Progenitor cell of endocrine pancreas (in vitro differentiated cells): Measurements from ENCODE around the gene COBL. TPM values are rescaled to one million over a fixed set of nuclear protein-coding genes. Genes with fewer than 3 reads are reported as not detected.

Experiments used
- DNase-seq: peaks from one replicate; pipeline ENCODE4 v3.0.0; 2021; ENCODE audit warnings: low spot score; ENCODE audit not compliant: unreplicated experiment
- H3K27ac Mint-ChIP-seq: 2 replicates; pipeline ENCODE4 v1.8.0; 2021; ENCODE audit warnings: mild to moderate bottlenecking, moderate library complexity, mixed read lengths
- H3K27me3 Mint-ChIP-seq: 2 replicates; pipeline ENCODE4 v1.8.0; 2021; ENCODE audit warnings: mixed read lengths
- H3K36me3 Mint-ChIP-seq: 2 replicates; pipeline ENCODE4 v1.8.0; 2022; ENCODE audit warnings: mixed read lengths; ENCODE audit not compliant: insufficient read depth
- H3K4me1 Mint-ChIP-seq: 2 replicates; pipeline ENCODE4 v1.8.0; 2021; ENCODE audit warnings: low read depth, mixed read lengths
- H3K4me3 Mint-ChIP-seq: 2 replicates; pipeline ENCODE4 v1.8.0; 2021; ENCODE audit warnings: low read depth, mild to moderate bottlenecking, moderate library complexity, mixed read lengths
- H3K9me3 Mint-ChIP-seq: 2 replicates; pipeline ENCODE4 v1.8.0; 2021; ENCODE audit warnings: low read depth, mixed read lengths
- CTCF ChIP-seq: fragments of 200-600 bp; sonication (generic); IDR thresholded peaks from one replicate; pipeline ENCODE4 v1.5.0; 2021; ENCODE audit warnings: antibody characterized with exemption, mild to moderate bottlenecking; ENCODE audit not compliant: unreplicated experiment
- total RNA-seq: library from RNA; stranded (reverse); gene quantifications from 2 replicates; pipeline ENCODE4 v1.2.1, GENCODE V29; 2021

The COBL gene
- total RNA-seq, 1 donor from 2014 or later: 21.3 TPM

- Mint-ChIP-seq H3K4me1 (peaks cover 15% of the 10 kb centered on the region), H3K27ac (no peak overlapping the region), H3K4me3 (no peak overlapping the region), H3K9me3 (no peaks in the 10 kb centered on the region), H3K27me3 (no peaks in the 10 kb centered on the region), H3K36me3 (no peaks in the 10 kb centered on the region)
- no peak for DNase-seq
- TF ChIP-seq CTCF: no peak
Measured at GRCh38 chr7:51035716-51036115, 280.9 kb downstream of the COBL start.

GRCh38 chr7:51034521-51035264 lies 281.9 kb downstream of the COBL start:
- peaks cover 13% of the 10 kb centered on the region for H3K4me1 Mint-ChIP-seq
- DNase-seq: no peak
- H3K27ac Mint-ChIP-seq: peak overlapping the region; percentile 12
- no peaks in the 10 kb centered on the region for H3K27me3 Mint-ChIP-seq
- H3K4me3 Mint-ChIP-seq: no peak overlapping the region
- no peaks in the 10 kb centered on the region for H3K9me3 Mint-ChIP-seq
- H3K36me3 Mint-ChIP-seq: no peaks in the 10 kb centered on the region
- TF ChIP-seq CTCF: no peak

GRCh38 chr7:51033727-51034520 lies 282.7 kb downstream of the COBL start:
- DNase-seq: no peak

GRCh38 chr7:51031791-51032515 lies 284.7 kb downstream of the COBL start:
- no peak for DNase-seq
- no peak overlapping the region for H3K27ac Mint-ChIP-seq
- peaks cover 13% of the 10 kb centered on the region for H3K4me1 Mint-ChIP-seq
- no peaks in the 10 kb centered on the region for H3K36me3 Mint-ChIP-seq
- TF ChIP-seq CTCF: no peak
- H3K4me3 Mint-ChIP-seq: no peak overlapping the region
- H3K27me3 Mint-ChIP-seq: no peaks in the 10 kb centered on the region
- no peaks in the 10 kb centered on the region for H3K9me3 Mint-ChIP-seq

More at GRCh38 chr7:51033727-51034520, 282.7 kb downstream of the COBL start:
- no peak for TF ChIP-seq CTCF
- H3K27ac Mint-ChIP-seq: peak overlapping the region; percentile 13
- H3K27me3 Mint-ChIP-seq: no peaks in the 10 kb centered on the region
- H3K4me1 Mint-ChIP-seq: peaks cover 13% of the 10 kb centered on the region
- H3K4me3 Mint-ChIP-seq: no peak overlapping the region
- no peaks in the 10 kb centered on the region for H3K36me3 Mint-ChIP-seq
- H3K9me3 Mint-ChIP-seq: no peaks in the 10 kb centered on the region

GRCh38 chr7:51031216-51031615 lies 285.4 kb downstream of the COBL start:
- Mint-ChIP-seq H3K4me3 (no peak overlapping the region), H3K27ac (no peak overlapping the region), H3K9me3 (no peaks in the 10 kb centered on the region), H3K36me3 (no peaks in the 10 kb centered on the region), H3K27me3 (no peaks in the 10 kb centered on the region), H3K4me1 (peaks cover 13% of the 10 kb centered on the region)
- no peak for DNase-seq
- no peak for TF ChIP-seq CTCF
